Omental fat pad (tissue), 4 donors: ENCODE measurements around the gene FIBIN. TPM values are rescaled to one million over a fixed set of nuclear protein-coding genes. Genes with fewer than 3 reads are reported as not detected.

Source experiments
- ATAC-seq: fragments of 150-250 bp; one replicate; pipeline ENCODE4 v1.9.1; 2016; ENCODE audit warnings: mild to moderate bottlenecking, moderate library complexity; ENCODE audit not compliant: low FRiP score
- DNase-seq: peaks from one replicate; pipeline ENCODE4 v3.0.0-alpha.2; 2019; ENCODE audit warnings: low spot score
- CTCF ChIP-seq, 3 donors: fragments of 450-650 bp; IDR thresholded peaks; one replicate each; pipeline ENCODE4 v1.5.1; 2016 to 2017; ENCODE audit warnings: antibody characterized with exemption in 3 of 3, mild to moderate bottlenecking in 3 of 3, moderate library complexity in 2 of 3
- total RNA-seq, 4 donors: library from RNA; depleted of rRNA; stranded (reverse); fragments of >200 nt; gene quantifications; one replicate each; pipeline ENCODE4 v1.1.0, GENCODE V29; 2016

Gene FIBIN
- total RNA-seq, 4 donors from 2014 or later, result 8.9 to 31.8 (median 24.8) TPM

- no peak for TF ChIP-seq CTCF (IDR thresholded peaks at IDR 0.05)
- no peak for ATAC-seq
- DNase-seq, result no peak
Measured at GRCh38 chr11:27008811-27009535, 15.1 kb downstream of the FIBIN start.

- DNase-seq (no peak), ATAC-seq (no peak)
- TF ChIP-seq CTCF (IDR thresholded peaks at IDR 0.05), result no peak
Measured at GRCh38 chr11:27011560-27012233, 17.8 kb downstream of the FIBIN start.

GRCh38 chr11:27012234-27012921 is 18.5 kb downstream of the FIBIN start:
- TF ChIP-seq CTCF (IDR thresholded peaks at IDR 0.05), result no peak
- no peak for DNase-seq
- peak; percentile 45 for ATAC-seq

- ATAC-seq (peak; percentile 92), DNase-seq (no peak)
Measured at GRCh38 chr11:27013781-27014361, 20.0 kb downstream of the FIBIN start.

GRCh38 chr11:27018902-27019529 is 25.1 kb downstream of the FIBIN start:
- no peak for TF ChIP-seq CTCF (IDR thresholded peaks at IDR 0.05)
- ATAC-seq (no peak), DNase-seq (no peak)

More at GRCh38 chr11:27013781-27014361, 20.0 kb downstream of the FIBIN start:
- TF ChIP-seq CTCF (IDR thresholded peaks at IDR 0.05), result no peak

- TF ChIP-seq CTCF (IDR thresholded peaks at IDR 0.05), result no peak
- no peak for ATAC-seq
- no peak for DNase-seq
Measured at GRCh38 chr11:27020751-27021150, 26.8 kb downstream of the FIBIN start.
